ENCODE data around the gene ACER1.
"Not testable (repeated sequence)": the region's sequence is repeated elsewhere in the genome, so short reads cannot be mapped to it uniquely, and the experiment has no call there.

The ACER1 gene

GRCh38 chr19:6333439-6333838 lies at the start of gene ACER1:
ACER1 (minus strand) TSS chr19:6333612; CDS start chr19:6333551, 61 bp downstream.
- DNase-seq: no peak

- no peak for DNase-seq
Measured at GRCh38 chr19:6383188-6383587, 49.8 kb upstream of the ACER1 start.

GRCh38 chr19:6381030-6381750 lies 47.8 kb upstream of the ACER1 start:
- no peak for DNase-seq

- no peak for DNase-seq
Measured at GRCh38 chr19:6379744-6380143, 46.3 kb upstream of the ACER1 start.

GRCh38 chr19:6378486-6378885 lies 45.1 kb upstream of the ACER1 start:
- no peak for DNase-seq

GRCh38 chr19:6378041-6378440 lies 44.6 kb upstream of the ACER1 start:
- DNase-seq: no peak

- DNase-seq: no peak
Measured at GRCh38 chr19:6376512-6377190, 43.2 kb upstream of the ACER1 start.

GRCh38 chr19:6375411-6376010 lies 42.1 kb upstream of the ACER1 start, which contains the start of gene PSPN:
PSPN (minus strand) TSS chr19:6375933; CDS start chr19:6375849, 84 bp downstream.
- no peak for DNase-seq

- DNase-seq: no peak
Measured at GRCh38 chr19:6374711-6375410, 41.4 kb upstream of the ACER1 start.

GRCh38 chr19:6374161-6374709 lies 40.8 kb upstream of the ACER1 start:
- no peak for DNase-seq

- DNase-seq: no peak
Measured at GRCh38 chr19:6373813-6374108, 40.3 kb upstream of the ACER1 start.

- peak; percentile 50 for DNase-seq
Measured at GRCh38 chr19:6373096-6373812, 39.8 kb upstream of the ACER1 start.

- peak; percentile 71 for DNase-seq
Measured at GRCh38 chr19:6372594-6373095, 39.2 kb upstream of the ACER1 start, which contains the start of gene ALKBH7. ALKBH7 (plus strand) TSS chr19:6372794; CDS start chr19:6372821, 27 bp downstream.

- DNase-seq: no peak
Measured at GRCh38 chr19:6364353-6364752, 30.9 kb upstream of the ACER1 start.

GRCh38 chr19:6362351-6362801 lies 29.0 kb upstream of the ACER1 start:
- DNase-seq: no peak

GRCh38 chr19:6362027-6362350 lies 28.6 kb upstream of the ACER1 start:
- no peak for DNase-seq

- DNase-seq: not testable (repeated sequence)
Measured at GRCh38 chr19:6360857-6361216, 27.4 kb upstream of the ACER1 start.

- not testable (repeated sequence) for DNase-seq
Measured at GRCh38 chr19:6360445-6360844, 27.0 kb upstream of the ACER1 start.

GRCh38 chr19:6359568-6360341 lies 26.3 kb upstream of the ACER1 start:
- DNase-seq: no peak

- DNase-seq: no peak
Measured at GRCh38 chr19:6358003-6358402, 24.6 kb upstream of the ACER1 start.

- no peak for DNase-seq
Measured at GRCh38 chr19:6357174-6357573, 23.8 kb upstream of the ACER1 start.

All from NCI-H187 treated with DMSO at 0.1 percent for 48 hours (cell line).